Tibial nerve (tissue), 3 donors: ENCODE data around the gene NKX2-3.

Experiments used
- CTCF ChIP-seq, 5 experiments: fragments of 200-600 bp in 3 of 5; fragments of 450-650 bp in 2 of 5; sonication (generic) in 3 of 5; IDR thresholded peaks; one replicate each; pipeline ENCODE4 v1.5.1; 2016 to 2019; ENCODE audit warnings: antibody characterized with exemption in 5 of 5, mild to moderate bottlenecking in 3 of 5, moderate library complexity in 2 of 5
- POLR2A ChIP-seq, 2 donors: fragments of 450-650 bp; IDR thresholded peaks; one replicate each; pipeline ENCODE4 v1.6.1; 2017; ENCODE audit warnings: antibody characterized with exemption in 2 of 2, mild to moderate bottlenecking in 2 of 2, moderate library complexity in 2 of 2

- TF ChIP-seq CTCF (IDR thresholded peaks at IDR 0.05) (no peak), POLR2A (IDR thresholded peaks at IDR 0.05) (no peak)
Observed at GRCh38 chr10:99522470-99523250, 10.1 kb upstream of the NKX2-3 start.
